Measurements from ENCODE around the gene PPAT. TPM values are rescaled to one million over a fixed set of nuclear protein-coding genes. Genes with fewer than 3 reads are reported as not detected.

Gene PPAT
- total and polyA plus RNA-seq, 8 donors, result 1.6 to 10.0 (median 5.5) TPM

- no peak overlapping the region for H3K27ac ChIP-seq
- no peak for DNase-seq
These were observed 44.1 kb downstream of the PPAT start for GRCh38 chr4:56391270-56391669.

DNA sequence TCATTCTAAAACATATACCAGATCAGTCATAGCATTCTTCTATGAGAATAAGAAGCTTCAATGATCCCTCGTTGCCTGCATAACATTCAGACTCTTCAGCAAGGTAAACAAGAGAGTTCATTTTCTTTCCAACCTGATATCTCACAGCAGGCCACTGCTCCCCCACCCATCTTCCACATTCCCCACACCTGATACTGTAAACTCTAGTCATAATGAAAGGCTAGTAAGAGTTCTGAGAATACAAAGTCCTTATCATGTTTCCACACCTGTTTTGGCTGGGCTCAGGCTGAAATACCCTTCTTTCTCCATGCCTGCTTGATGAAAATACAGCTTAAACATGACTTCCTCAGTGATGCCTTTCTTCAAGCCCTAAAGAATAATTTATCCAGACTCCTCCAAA lies 45.9 kb downstream of the PPAT start:
- 22 to 30% methylated on average over 1 of the region's 1 CpG for WGBS, 2 donors
- intact Hi-C loops (cut with DNase I), result no loop called here

More at GRCh38 chr4:56391270-56391669, 44.1 kb downstream of the PPAT start:
- 94 to 96% methylated on average over 8 of the region's 8 CpGs for WGBS, 2 donors
- no peak overlapping the region for H3K4me3 ChIP-seq
- ATAC-seq (no peak), FAIRE-seq (no peak)
- intact Hi-C loops (cut with DNase I), result no loop called here
- no peak for TF ChIP-seq CTCF (IDR thresholded peaks at IDR 0.05)
- H3K9me3 ChIP-seq, result no peaks in the 10 kb centered on the region
- H3K27me3 ChIP-seq, result no peaks in the 10 kb centered on the region
- H3K36me3 ChIP-seq, result no peaks in the 10 kb centered on the region
- H3K4me1 ChIP-seq, result peaks cover 0 to 13% (median under 1%) of the 10 kb centered on the region in 3 donors

DNA sequence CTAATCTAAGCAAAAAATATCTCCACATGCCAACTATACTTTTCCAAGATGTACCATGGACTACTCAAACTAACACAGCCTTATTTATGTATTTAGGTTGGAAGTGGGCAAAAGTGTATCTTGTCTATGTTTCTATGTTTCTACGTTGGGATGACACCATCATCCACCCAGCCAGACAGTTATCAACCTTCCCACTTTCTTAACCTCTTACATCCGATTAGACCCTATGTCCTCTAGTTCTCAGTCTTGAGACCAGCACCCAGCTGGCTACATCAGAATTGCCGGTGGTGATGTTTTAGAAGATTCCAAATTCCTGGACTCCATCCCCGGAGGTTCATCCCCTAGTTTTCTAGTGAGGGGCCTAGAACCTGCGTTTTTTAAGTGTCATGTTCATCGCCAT lies 47.1 kb downstream of the PPAT start:
- intact Hi-C loops (cut with DNase I), result no loop called here
- peak overlapping the region; percentile 42 to 69 (median 62) for H3K4me3 ChIP-seq
- H3K27me3 ChIP-seq, result no peaks in the 10 kb centered on the region
- DNase-seq (no peak), ATAC-seq (no peak), FAIRE-seq (no peak)
- TF ChIP-seq CTCF (IDR thresholded peaks at IDR 0.05), result no peak
- H3K4me1 ChIP-seq, result peaks cover 0 to 18% (median 5%) of the 10 kb centered on the region in 3 donors
- H3K36me3 ChIP-seq, result no peaks in the 10 kb centered on the region
- WGBS, 2 donors, result 13 to 23% methylated on average over 6 of the region's 6 CpGs
- H3K27ac ChIP-seq, result no peak overlapping the region
- no peaks in the 10 kb centered on the region for H3K9me3 ChIP-seq

More for the DNA sequence above, 45.9 kb downstream of the PPAT start:
- H3K27ac ChIP-seq, result no peak overlapping the region
- DNase-seq, result no peak
- H3K4me1 ChIP-seq, result peaks cover 0 to 13% (median 5%) of the 10 kb centered on the region in 3 donors
- no peaks in the 10 kb centered on the region for H3K36me3 ChIP-seq
- no peaks in the 10 kb centered on the region for H3K9me3 ChIP-seq
- FAIRE-seq, result no peak
- ATAC-seq, result no peak
- no peak for TF ChIP-seq CTCF (IDR thresholded peaks at IDR 0.05)
- no peaks in the 10 kb centered on the region for H3K27me3 ChIP-seq
- H3K4me3 ChIP-seq, result no peak overlapping the region

- FAIRE-seq, result peak; percentile 34
- H3K36me3 ChIP-seq, result no peaks in the 10 kb centered on the region
- H3K27ac ChIP-seq, result peak within 1 kb of the TSS; percentile 95 to 98 (median 97)
- H3K9me3 ChIP-seq, result no peaks in the 10 kb centered on the region
- ATAC-seq, result peak; percentile 96 to 98 (median 98)
- no peak for TF ChIP-seq CTCF (IDR thresholded peaks at IDR 0.05)
- intact Hi-C loops (cut with DNase I), result no loop called here
- DNase-seq, result peak; percentile 88 to 95 (median 92)
- H3K4me1 ChIP-seq, result peaks cover 0 to 19% (median 5%) of the 10 kb centered on the region in 3 donors
- no peaks in the 10 kb centered on the region for H3K27me3 ChIP-seq
- H3K4me3 ChIP-seq, result peak within 1 kb of the TSS; percentile 42 to 69 (median 62)
- 0% methylated on average over 56 to 57 of the region's 57 CpGs for WGBS, 2 donors
These were observed 48.1 kb downstream of the PPAT start, which contains the start of gene AASDH for GRCh38 chr4:56387023-56388001. Gene AASDH, minus strand, starts transcription at chr4:56387491. Its CDS starts 3,192 bp downstream, at chr4:56384299.
